ENCODE data around the gene TBC1D12.
"Not testable (repeated sequence)": the region's sequence is repeated elsewhere in the genome, so short reads cannot be mapped to it uniquely, and the experiment has no call there.

DNA sequence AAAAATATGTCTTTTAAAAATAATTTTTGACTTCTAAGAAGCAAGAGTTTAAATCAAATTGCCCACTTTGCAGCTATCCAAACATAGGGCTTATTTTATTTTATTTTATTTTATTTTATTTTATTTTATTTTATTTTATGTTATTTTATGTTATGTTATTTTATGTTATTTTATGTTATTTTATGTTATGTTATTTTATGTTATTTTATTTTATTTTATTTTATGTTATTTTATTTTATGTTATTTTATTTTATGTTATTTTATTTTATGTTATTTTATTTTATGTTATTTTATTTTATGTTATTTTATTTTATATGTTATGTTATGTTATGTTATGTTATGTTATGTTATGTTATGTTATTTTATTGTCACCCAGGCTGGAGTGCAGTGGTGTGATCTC, 129.2 kb downstream of the TBC1D12 start:
- not testable (repeated sequence) for TF ChIP-seq CTCF (IDR thresholded peaks at IDR 0.05; ENCODE audit: low read depth, low read length); EZH2phosphoT487 (IDR thresholded peaks at IDR 0.05; ENCODE audit: low read depth)
